Astrocyte (in vitro differentiated cells and primary cell): ENCODE results near the gene TENM4. TPM values are rescaled to one million over a fixed set of nuclear protein-coding genes. Genes with fewer than 3 reads are reported as not detected.

Experiments
- DNase-seq: peaks from one replicate; pipeline ENCODE4 v3.0.0-alpha.2; 2010; ENCODE audit warnings: low read depth
- FAIRE-seq: peaks from 2 replicates; lab custom pipeline; 2011; peaks lifted over from hg19 to GRCh38; lab: Jason Lieb, UNC
- H2AFZ ChIP-seq: 2 replicates; pipeline ENCODE4 v1.6.0; 2012; ENCODE audit warnings: low read depth, low read length, inconsistent platforms
- H3K27ac ChIP-seq: 2 replicates; pipeline ENCODE4 v1.5.1; 2011; ENCODE audit warnings: low read depth, low read length, inconsistent platforms
- H3K27me3 ChIP-seq: 2 replicates; pipeline ENCODE4 v1.6.0; 2011; ENCODE audit warnings: low read length, inconsistent platforms; ENCODE audit not compliant: insufficient read depth
- H3K36me3 ChIP-seq: 2 replicates; pipeline ENCODE4 v1.5.1; 2011; ENCODE audit warnings: low read length, inconsistent platforms; ENCODE audit not compliant: insufficient read depth
- H3K4me1 ChIP-seq: 2 replicates; pipeline ENCODE4 v1.5.1; 2011; ENCODE audit warnings: low read length, inconsistent platforms; ENCODE audit not compliant: insufficient read depth
- H3K4me2 ChIP-seq: 2 replicates; pipeline ENCODE4 v1.6.0; 2012; ENCODE audit warnings: low read length, inconsistent platforms
- H3K4me3 ChIP-seq: 2 replicates; pipeline ENCODE4 v1.5.1; 2011; ENCODE audit warnings: low read depth, mild to moderate bottlenecking, low read length, inconsistent platforms; ENCODE audit not compliant: insufficient read depth
- H3K79me2 ChIP-seq: 2 replicates; pipeline ENCODE4 v1.6.0; 2012; ENCODE audit warnings: mild to moderate bottlenecking, low read length, inconsistent platforms; ENCODE audit not compliant: insufficient read depth
- H3K9ac ChIP-seq: 2 replicates; pipeline ENCODE4 v1.6.0; 2012; ENCODE audit warnings: mild to moderate bottlenecking, low read length, inconsistent platforms
- H3K9me3 ChIP-seq: 2 replicates; pipeline ENCODE4 v1.5.1; 2012; ENCODE audit warnings: low read depth, mild to moderate bottlenecking, low read length, inconsistent platforms; ENCODE audit not compliant: insufficient read depth
- H4K20me1 ChIP-seq: 2 replicates; pipeline ENCODE4 v1.6.0; 2012; ENCODE audit warnings: low read length, inconsistent platforms; ENCODE audit not compliant: insufficient read depth
- H3K27ac Mint-ChIP-seq: one replicate; pipeline ENCODE4 v1.8.0; 2021; ENCODE audit warnings: mild to moderate bottlenecking, mixed read lengths; ENCODE audit not compliant: unreplicated experiment
- H3K27me3 Mint-ChIP-seq: one replicate; pipeline ENCODE4 v1.8.0; 2021; ENCODE audit warnings: low read depth, mixed read lengths; ENCODE audit not compliant: unreplicated experiment
- H3K36me3 Mint-ChIP-seq: one replicate; pipeline ENCODE4 v1.8.0; 2021; ENCODE audit warnings: low read depth, mixed read lengths; ENCODE audit not compliant: unreplicated experiment
- H3K4me1 Mint-ChIP-seq: one replicate; pipeline ENCODE4 v1.8.0; 2021; ENCODE audit warnings: low read depth, mixed read lengths; ENCODE audit not compliant: unreplicated experiment
- H3K4me3 Mint-ChIP-seq: one replicate; pipeline ENCODE4 v1.8.0; 2021; ENCODE audit warnings: mild to moderate bottlenecking, moderate library complexity, mixed read lengths; ENCODE audit not compliant: unreplicated experiment
- H3K9me3 Mint-ChIP-seq: one replicate; pipeline ENCODE4 v1.8.0; 2021; ENCODE audit warnings: mild to moderate bottlenecking, mixed read lengths; ENCODE audit not compliant: unreplicated experiment
- EZH2 ChIP-seq: IDR thresholded peaks from 2 replicates; pipeline ENCODE4 v1.6.1; 2012; ENCODE audit warnings: mild to moderate bottlenecking, low read length, inconsistent platforms; ENCODE audit not compliant: insufficient read depth
- total RNA-seq: library from RNA; stranded (reverse); gene quantifications from 2 replicates; pipeline ENCODE4 v1.2.1, GENCODE V29; 2021
- TF ChIP-seq, protein P1 (sequence below): IDR thresholded peaks from 2 replicates; pipeline ENCODE4 v1.5.1; 2011; ENCODE audit warnings: low read depth, mild to moderate bottlenecking, inconsistent platforms, low read length, moderate library complexity; ENCODE audit not compliant: insufficient read depth

TENM4 gene
- total RNA-seq, 1 donor from 2014 or later = 7.5 TPM

DNA sequence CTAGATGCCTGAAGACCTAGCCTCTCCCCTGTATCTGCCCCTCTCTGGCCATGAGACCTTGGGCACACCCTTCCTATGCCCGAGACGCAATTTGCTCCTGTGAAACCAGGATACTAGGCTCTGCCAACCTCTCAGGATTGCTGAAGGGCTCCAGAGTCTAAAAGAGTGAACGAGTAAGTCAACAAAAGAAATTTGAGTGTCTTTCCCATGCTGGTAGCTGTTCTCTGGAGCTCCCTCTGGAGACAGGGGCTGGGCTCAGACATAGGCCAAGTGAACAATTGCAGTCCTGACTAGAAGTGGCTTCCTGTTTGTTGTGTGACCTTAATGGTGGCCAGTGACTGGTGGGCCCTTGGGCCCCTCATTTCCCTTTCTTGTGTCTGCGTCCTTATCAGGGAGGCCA, 677.2 kb downstream of the TENM4 start:
- Histone ChIP-seq H3K9me3 (no peaks in the 10 kb centered on the region), H3K36me3 (peaks cover 2% of the 10 kb centered on the region), H3K79me2 (no peaks in the 10 kb centered on the region), H2AFZ (no peak overlapping the region), H3K9ac (no peak overlapping the region), H3K4me3 (no peak overlapping the region), H3K4me1 (no peaks in the 10 kb centered on the region), H3K4me2 (no peak overlapping the region), H4K20me1 (no peaks in the 10 kb centered on the region), H3K27ac (no peak overlapping the region), H3K27me3 (no peaks in the 10 kb centered on the region)
- Mint-ChIP-seq H3K27ac (no peak overlapping the region), H3K4me3 (no peak overlapping the region), H3K9me3 (no peaks in the 10 kb centered on the region), H3K27me3 (peaks cover 8% of the 10 kb centered on the region), H3K4me1 (no peaks in the 10 kb centered on the region), H3K36me3 (no peaks in the 10 kb centered on the region)
- TF ChIP-seq EZH2 = no peak
- TF ChIP-seq, protein P1, sequence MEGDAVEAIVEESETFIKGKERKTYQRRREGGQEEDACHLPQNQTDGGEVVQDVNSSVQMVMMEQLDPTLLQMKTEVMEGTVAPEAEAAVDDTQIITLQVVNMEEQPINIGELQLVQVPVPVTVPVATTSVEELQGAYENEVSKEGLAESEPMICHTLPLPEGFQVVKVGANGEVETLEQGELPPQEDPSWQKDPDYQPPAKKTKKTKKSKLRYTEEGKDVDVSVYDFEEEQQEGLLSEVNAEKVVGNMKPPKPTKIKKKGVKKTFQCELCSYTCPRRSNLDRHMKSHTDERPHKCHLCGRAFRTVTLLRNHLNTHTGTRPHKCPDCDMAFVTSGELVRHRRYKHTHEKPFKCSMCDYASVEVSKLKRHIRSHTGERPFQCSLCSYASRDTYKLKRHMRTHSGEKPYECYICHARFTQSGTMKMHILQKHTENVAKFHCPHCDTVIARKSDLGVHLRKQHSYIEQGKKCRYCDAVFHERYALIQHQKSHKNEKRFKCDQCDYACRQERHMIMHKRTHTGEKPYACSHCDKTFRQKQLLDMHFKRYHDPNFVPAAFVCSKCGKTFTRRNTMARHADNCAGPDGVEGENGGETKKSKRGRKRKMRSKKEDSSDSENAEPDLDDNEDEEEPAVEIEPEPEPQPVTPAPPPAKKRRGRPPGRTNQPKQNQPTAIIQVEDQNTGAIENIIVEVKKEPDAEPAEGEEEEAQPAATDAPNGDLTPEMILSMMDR = no peak
- FAIRE-seq = no peak
- no peak for DNase-seq

DNA sequence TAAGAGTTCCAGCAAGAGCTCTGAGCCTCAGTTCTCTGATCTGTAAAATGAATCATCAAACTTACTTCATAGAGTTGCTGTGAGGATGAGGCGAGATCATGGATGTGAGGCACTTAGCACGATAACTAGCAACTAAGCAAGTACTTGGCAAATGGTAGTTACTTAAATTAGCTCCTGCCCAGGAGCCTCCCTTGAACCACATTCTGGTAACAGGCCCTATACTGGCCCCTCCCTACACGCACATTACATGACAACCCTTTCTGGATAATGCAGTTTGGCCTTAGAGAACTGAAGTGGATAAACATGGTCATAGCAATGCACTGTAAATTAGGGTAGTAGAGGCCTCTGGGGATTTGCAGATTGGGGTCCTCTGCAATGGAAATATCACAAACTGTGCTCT, 678.7 kb downstream of the TENM4 start:
- no peak overlapping the region for H3K9ac ChIP-seq
- no peaks in the 10 kb centered on the region for H3K27me3 ChIP-seq
- H3K4me3 ChIP-seq = no peak overlapping the region
- no peaks in the 10 kb centered on the region for H3K9me3 ChIP-seq
- H2AFZ ChIP-seq = no peak overlapping the region
- Mint-ChIP-seq H3K4me1 (no peaks in the 10 kb centered on the region), H3K9me3 (no peaks in the 10 kb centered on the region), H3K36me3 (no peaks in the 10 kb centered on the region), H3K27ac (no peak overlapping the region), H3K27me3 (peaks cover 10% of the 10 kb centered on the region), H3K4me3 (no peak overlapping the region)
- no peak for DNase-seq
- no peaks in the 10 kb centered on the region for H3K79me2 ChIP-seq
- H3K27ac ChIP-seq = no peak overlapping the region
- no peaks in the 10 kb centered on the region for H3K36me3 ChIP-seq
- TF ChIP-seq EZH2 = no peak
- TF ChIP-seq, protein P1 = no peak
- no peaks in the 10 kb centered on the region for H4K20me1 ChIP-seq
- FAIRE-seq = no peak
- no peaks in the 10 kb centered on the region for H3K4me1 ChIP-seq
- no peak overlapping the region for H3K4me2 ChIP-seq

- no peaks in the 10 kb centered on the region for H3K9me3 ChIP-seq
- FAIRE-seq = no peak
- no peaks in the 10 kb centered on the region for H4K20me1 ChIP-seq
- H3K9me3 Mint-ChIP-seq = no peaks in the 10 kb centered on the region
- H3K4me2 ChIP-seq = no peak overlapping the region
- no peaks in the 10 kb centered on the region for H3K27me3 ChIP-seq
- H3K4me3 Mint-ChIP-seq = no peak overlapping the region
- H3K36me3 ChIP-seq = no peaks in the 10 kb centered on the region
- no peak overlapping the region for H2AFZ ChIP-seq
- no peak for TF ChIP-seq EZH2
- TF ChIP-seq, protein P1 = no peak
- H3K4me1 ChIP-seq = no peaks in the 10 kb centered on the region
- peaks cover 15% of the 10 kb centered on the region for H3K27me3 Mint-ChIP-seq
- H3K4me1 Mint-ChIP-seq = no peaks in the 10 kb centered on the region
- no peak overlapping the region for H3K4me3 ChIP-seq
- no peak for DNase-seq
- no peaks in the 10 kb centered on the region for H3K36me3 Mint-ChIP-seq
- no peak overlapping the region for H3K27ac ChIP-seq
- H3K9ac ChIP-seq = no peak overlapping the region
- no peaks in the 10 kb centered on the region for H3K79me2 ChIP-seq
- H3K27ac Mint-ChIP-seq = no peak overlapping the region
These were observed 681.8 kb downstream of the TENM4 start for GRCh38 chr11:78759071-78759470.
